ENCODE data around the gene SDK1.

GRCh38 chr7:3259711-3260400 is 41.2 kb upstream of the SDK1 start:
- TF ChIP-seq POLR2A (IDR thresholded peaks at IDR 0.05; ENCODE audit: low read length) (no peak), GATA1 (IDR thresholded peaks at IDR 0.05; ENCODE audit: low read depth, low read length) (no peak)
